ENCODE results near the gene HECTD1. TPM values are rescaled to one million over a fixed set of nuclear protein-coding genes. Genes with fewer than 3 reads are reported as not detected.

Gene HECTD1
- total and polyA plus RNA-seq, 9 of the 15 experiments (the other 6 are each of a cell fraction or from before 2014, with no cell fraction given) = 27.9 to 111 (median 78.1) TPM

GRCh38 chr14:31243860-31244259 lies 36.3 kb upstream of the HECTD1 start (continued):
- TF ChIP-seq JUND (IDR thresholded peaks at IDR 0.05; ENCODE audit: borderline replicate concordance, low read depth, low read length) = peak; percentile 36; the same call in 1 of the 2 replicates
- TF ChIP-seq JUND (tag; IDR thresholded peaks at IDR 0.05; ENCODE audit: borderline replicate concordance, low read depth, low read length) = no peak
- peak; percentile 77 for TF ChIP-seq EP400 (IDR thresholded peaks at IDR 0.05)
- no peak for TF ChIP-seq RFX7 (CRISPR knock-in tag; IDR thresholded peaks at IDR 0.05)
- TF ChIP-seq SIRT6 (IDR thresholded peaks at IDR 0.05; ENCODE audit: low read depth, low read length) = no peak
- no peak for TF ChIP-seq ZNF75A (CRISPR knock-in tag; IDR thresholded peaks at IDR 0.05)
- TF ChIP-seq FOSL1 (tag; conservative IDR thresholded peaks at IDR 0.05) = peak; percentile 32; the same call in 1 of the 2 replicates
- no peak for TF ChIP-seq RBM17 (IDR thresholded peaks at IDR 0.05; ENCODE audit: borderline replicate concordance, low read depth, low read length)
- TF ChIP-seq, protein P1, sequence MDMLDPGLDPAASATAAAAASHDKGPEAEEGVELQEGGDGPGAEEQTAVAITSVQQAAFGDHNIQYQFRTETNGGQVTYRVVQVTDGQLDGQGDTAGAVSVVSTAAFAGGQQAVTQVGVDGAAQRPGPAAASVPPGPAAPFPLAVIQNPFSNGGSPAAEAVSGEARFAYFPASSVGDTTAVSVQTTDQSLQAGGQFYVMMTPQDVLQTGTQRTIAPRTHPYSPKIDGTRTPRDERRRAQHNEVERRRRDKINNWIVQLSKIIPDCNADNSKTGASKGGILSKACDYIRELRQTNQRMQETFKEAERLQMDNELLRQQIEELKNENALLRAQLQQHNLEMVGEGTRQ (CRISPR knock-in tag; IDR thresholded peaks at IDR 0.05) = 0 out of 2 replicates have a peak, but pooled peaks have one; percentile 21
- TF ChIP-seq C11orf30 (IDR thresholded peaks at IDR 0.05; ENCODE audit: low read depth) = peak; percentile 82
- TF ChIP-seq FOXJ2 (tag; IDR thresholded peaks at IDR 0.05) = no peak
- no peak for TF ChIP-seq KDM5B (IDR thresholded peaks at IDR 0.05; ENCODE audit: insufficient replicate concordance, low read depth, low read length)
- TF ChIP-seq MYC (IDR thresholded peaks at IDR 0.05; ENCODE audit: low read depth, low read length) = peak; percentile 84
- no peak for TF ChIP-seq MYC (CRISPR knock-in tag; IDR thresholded peaks at IDR 0.05; ENCODE audit: borderline replicate concordance, low read depth)
- no peak for TF ChIP-seq PRPF4 (IDR thresholded peaks at IDR 0.05; ENCODE audit: insufficient read depth, low read depth, low read length, poor library complexity, severe bottlenecking)
- TF ChIP-seq SP2 (IDR thresholded peaks at IDR 0.05; ENCODE audit: extremely low read depth, low read depth, low read length, poor library complexity, severe bottlenecking) = no peak
- TF ChIP-seq PCBP1 (IDR thresholded peaks at IDR 0.05; ENCODE audit: low read depth, low read length, poor library complexity, severe bottlenecking) = no peak
- TF ChIP-seq, protein P2, sequence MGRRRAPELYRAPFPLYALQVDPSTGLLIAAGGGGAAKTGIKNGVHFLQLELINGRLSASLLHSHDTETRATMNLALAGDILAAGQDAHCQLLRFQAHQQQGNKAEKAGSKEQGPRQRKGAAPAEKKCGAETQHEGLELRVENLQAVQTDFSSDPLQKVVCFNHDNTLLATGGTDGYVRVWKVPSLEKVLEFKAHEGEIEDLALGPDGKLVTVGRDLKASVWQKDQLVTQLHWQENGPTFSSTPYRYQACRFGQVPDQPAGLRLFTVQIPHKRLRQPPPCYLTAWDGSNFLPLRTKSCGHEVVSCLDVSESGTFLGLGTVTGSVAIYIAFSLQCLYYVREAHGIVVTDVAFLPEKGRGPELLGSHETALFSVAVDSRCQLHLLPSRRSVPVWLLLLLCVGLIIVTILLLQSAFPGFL (CRISPR knock-in tag; IDR thresholded peaks at IDR 0.05) = no peak
- TF ChIP-seq CREM (IDR thresholded peaks at IDR 0.05; ENCODE audit: low read depth) = 0 out of 2 replicates have a peak, but pooled peaks have one; percentile 13
- TF ChIP-seq SIN3B (IDR thresholded peaks at IDR 0.05; ENCODE audit: low read depth) = no peak
- TF ChIP-seq, protein P3, sequence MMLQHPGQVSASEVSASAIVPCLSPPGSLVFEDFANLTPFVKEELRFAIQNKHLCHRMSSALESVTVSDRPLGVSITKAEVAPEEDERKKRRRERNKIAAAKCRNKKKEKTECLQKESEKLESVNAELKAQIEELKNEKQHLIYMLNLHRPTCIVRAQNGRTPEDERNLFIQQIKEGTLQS (IDR thresholded peaks at IDR 0.05) = peak; percentile 65
- TF ChIP-seq, protein P3 (CRISPR knock-in tag; conservative IDR thresholded peaks at IDR 0.05) = no peak
- 0 out of 2 replicates have a peak, but pooled peaks have one; percentile 48 for TF ChIP-seq ZBTB2 (IDR thresholded peaks at IDR 0.05)
- peak; percentile 59 for TF ChIP-seq USF1 (CRISPR knock-in tag; IDR thresholded peaks at IDR 0.05)
- TF ChIP-seq DACH1 (IDR thresholded peaks at IDR 0.05; ENCODE audit: partially characterized antibody) = no peak

Measured in K562 (cell line).